Common myeloid progenitor, CD34-positive (primary cell): Measurements from ENCODE around the gene STK10.
A peak's percentile ranks its signal among the peaks of the same experiment; 100 is the strongest.

ENCODE experiments used
- CTCF ChIA-PET: fragments of 350-600 bp; sonication (Branson Sonifier 250); formaldehyde crosslinking; loops from one replicate; lab custom pipeline; 2021; ENCODE audit warnings: antibody characterized with exemption; lab: Charles Lee
- POLR2A ChIA-PET: fragments of 350-600 bp; sonication (Branson Sonifier 250); formaldehyde crosslinking; loops from one replicate; lab custom pipeline; 2021; ENCODE audit warnings: antibody characterized with exemption; lab: Charles Lee
- DNase-seq, 3 donors: peaks; one replicate each; pipeline versions ENCODE4 v3.0.0 to v3.0.0-alpha.2; 2013
- H3K27ac ChIP-seq, 2 experiments: 1 replicate in 1 of 2; 2 replicates in 1 of 2; pipeline ENCODE4 v1.7.0; 2013; ENCODE audit warnings: inconsistent platforms in 2 of 2, low read length in 2 of 2, mild to moderate bottlenecking in 2 of 2, low read depth in 1 of 2, moderate library complexity in 1 of 2; ENCODE audit not compliant: severe bottlenecking in 2 of 2, insufficient read depth in 1 of 2, poor library complexity in 1 of 2
- H3K27me3 ChIP-seq, 5 experiments: replicated peaks in 2 of 5; 1 replicate in 3 of 5; 2 replicates in 2 of 5; pipeline versions ENCODE4 v1.6.1 to v1.7.0; 2013; ENCODE audit warnings: low read length in 4 of 5, mild to moderate bottlenecking in 2 of 5, moderate library complexity in 2 of 5, inconsistent platforms in 1 of 5; ENCODE audit not compliant: insufficient read depth in 5 of 5, control insufficient read depth in 4 of 5
- H3K36me3 ChIP-seq, 4 experiments: 1 replicate in 2 of 4; 2 replicates in 2 of 4; pipeline versions ENCODE4 v1.6.1 to v1.7.0; 2013; ENCODE audit warnings: low read length in 3 of 4, control low read depth in 1 of 4, mild to moderate bottlenecking in 1 of 4; ENCODE audit not compliant: control insufficient read depth in 4 of 4, insufficient read depth in 4 of 4
- H3K4me1 ChIP-seq, 4 experiments: 1 replicate in 3 of 4; 2 replicates in 1 of 4; pipeline versions ENCODE4 v1.6.1 to v1.7.1; 2013; ENCODE audit warnings: low read length in 3 of 4, mild to moderate bottlenecking in 3 of 4, control low read depth in 1 of 4, inconsistent platforms in 1 of 4, moderate library complexity in 1 of 4; ENCODE audit not compliant: control insufficient read depth in 4 of 4, insufficient read depth in 4 of 4; ENCODE audit errors: control extremely low read depth in 1 of 4
- H3K4me3 ChIP-seq, 7 experiments: 1 replicate in 4 of 7; 2 replicates in 3 of 7; pipeline versions ENCODE4 v1.5.1 to v1.7.0; 2013; ENCODE audit warnings: mild to moderate bottlenecking in 7 of 7, low read length in 6 of 7, moderate library complexity in 6 of 7, inconsistent platforms in 2 of 7, low read depth in 2 of 7, control low read depth in 1 of 7; ENCODE audit not compliant: insufficient read depth in 4 of 7, control insufficient read depth in 1 of 7; ENCODE audit errors: extremely low read depth in 1 of 7
- H3K9me3 ChIP-seq, 5 experiments: 1 replicate in 4 of 5; 2 replicates in 1 of 5; pipeline versions ENCODE4 v1.6.1 to v1.7.1; 2013; ENCODE audit warnings: low read length in 4 of 5, mild to moderate bottlenecking in 2 of 5, inconsistent platforms in 1 of 5, low read depth in 1 of 5, moderate library complexity in 1 of 5; ENCODE audit not compliant: control insufficient read depth in 4 of 5, insufficient read depth in 2 of 5; ENCODE audit errors: control extremely low read depth in 1 of 5
- WGBS: methylation state at CpG from one replicate; pipeline ENCODE4 v1.1.5; 2013; ENCODE audit not compliant: insufficient coverage; 5-methylcytosine and 5-hydroxymethylcytosine counted together

Gene STK10

GRCh38 chr5:172133359-172134029, 54.5 kb downstream of the STK10 start:
- H3K27ac ChIP-seq: peak overlapping the region; percentile 4 to 44
- peaks cover 3 to 13% (median 4%) of the 10 kb centered on the region in 5 experiments for H3K9me3 ChIP-seq
- H3K36me3 ChIP-seq: peaks cover 0 to 34% (median 5%) of the 10 kb centered on the region in 4 experiments
- H3K4me1 ChIP-seq: peaks cover 8 to 46% (median 21%) of the 10 kb centered on the region in 4 experiments
- POLR2A ChIA-PET: no interaction called here
- CTCF ChIA-PET: interaction anchor here (0.8 to 2.0 kb wide), 9 partner anchors 9 to 137 kb away, joined by 3 to 7 read pairs (median 4); no protein-coding TSS in a partner anchor
- DNase-seq: peak; percentile 61 to 87 (median 86)
- WGBS: 40% methylated on average over 9 of the region's 10 CpGs
- no peaks in the 10 kb centered on the region for H3K27me3 ChIP-seq
- peak overlapping the region in 1 of 7 experiments; percentile 9 for H3K4me3 ChIP-seq

- Histone ChIP-seq H3K9me3 (peaks cover 0 to 8% (median 0%) of the 10 kb centered on the region in 5 experiments), H3K27ac (no peak overlapping the region), H3K4me1 (peaks cover 8 to 46% (median 21%) of the 10 kb centered on the region in 4 experiments), H3K27me3 (no peaks in the 10 kb centered on the region), H3K4me3 (no peak overlapping the region), H3K36me3 (peaks cover 4 to 46% (median 15%) of the 10 kb centered on the region in 4 experiments)
- CTCF ChIA-PET: interaction anchor here (0.9 to 2.2 kb wide), 6 partner anchors 8 to 55 kb away, joined by 3 to 10 read pairs (median 4); no protein-coding TSS in a partner anchor
- no peak for DNase-seq
- POLR2A ChIA-PET: no interaction called here
- WGBS: 100% methylated on average over 1 of the region's 2 CpGs
Measured at GRCh38 chr5:172131690-172132089, 56.3 kb downstream of the STK10 start.

GRCh38 chr5:172129256-172129910, 58.6 kb downstream of the STK10 start:
- 92% methylated on average over 6 of the region's 10 CpGs for WGBS
- ChIA-PET POLR2A (no interaction called here), CTCF (interaction anchor here (0.7 to 4.7 kb wide), 7 partner anchors 12 to 59 kb away, joined by 3 to 15 read pairs (median 6); partner anchors contain the start of gene STK10)
- Histone ChIP-seq H3K36me3 (peaks cover 6 to 62% (median 30%) of the 10 kb centered on the region in 4 experiments), H3K27ac (no peak overlapping the region), H3K27me3 (no peaks in the 10 kb centered on the region), H3K9me3 (peaks cover 0 to 5% (median 0%) of the 10 kb centered on the region in 5 experiments), H3K4me1 (peaks cover 8 to 45% (median 21%) of the 10 kb centered on the region in 4 experiments), H3K4me3 (no peak overlapping the region)
- DNase-seq: no peak

DNA sequence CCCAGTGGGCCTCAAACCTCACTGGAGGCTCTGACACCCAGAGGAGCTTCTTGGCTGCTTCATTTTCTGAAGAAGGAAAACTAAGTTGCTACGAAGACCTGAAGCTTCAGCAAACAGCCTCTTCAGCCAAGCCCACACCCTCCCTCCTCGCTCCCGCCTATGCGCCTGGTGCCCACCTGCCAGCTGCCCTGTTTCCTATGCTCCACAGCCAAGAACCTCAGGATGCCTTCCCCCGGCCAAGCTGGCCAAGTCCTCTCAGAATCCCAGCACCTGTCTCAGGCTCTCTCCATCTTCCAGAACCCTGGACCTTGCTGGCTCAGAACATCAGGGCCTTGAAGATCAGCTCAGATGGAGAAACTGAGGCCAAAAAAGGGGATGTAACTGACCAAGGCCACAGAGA, 60.4 kb downstream of the STK10 start:
- ChIA-PET POLR2A (no interaction called here), CTCF (interaction anchor here (1.7 to 4.7 kb wide), 2 partner anchors 10 to 61 kb away, joined by 7 to 15 read pairs; partner anchors contain the start of gene STK10)
- Histone ChIP-seq H3K4me1 (peaks cover 5 to 37% (median 14%) of the 10 kb centered on the region in 4 experiments), H3K27ac (no peak overlapping the region), H3K4me3 (no peak overlapping the region), H3K36me3 (peaks cover 11 to 70% (median 31%) of the 10 kb centered on the region in 4 experiments), H3K27me3 (no peaks in the 10 kb centered on the region), H3K9me3 (peaks cover 0 to 9% (median 0%) of the 10 kb centered on the region in 5 experiments)
- 94% methylated on average over 5 of the region's 5 CpGs for WGBS
- DNase-seq: no peak

GRCh38 chr5:172123269-172123692, 64.7 kb downstream of the STK10 start:
- no peak overlapping the region for H3K27ac ChIP-seq
- peaks cover 11 to 67% (median 28%) of the 10 kb centered on the region in 4 experiments for H3K36me3 ChIP-seq
- POLR2A ChIA-PET: interaction anchor here (1.0 to 1.6 kb wide), 3 partner anchors 9 to 51 kb away, joined by 3 to 5 read pairs (median 3); no protein-coding TSS in a partner anchor
- peaks cover 0 to 30% (median 16%) of the 10 kb centered on the region in 4 experiments for H3K4me1 ChIP-seq
- WGBS: 49% methylated on average over 4 of the region's 4 CpGs
- no peaks in the 10 kb centered on the region for H3K27me3 ChIP-seq
- CTCF ChIA-PET: interaction anchor here (0.9 to 1.5 kb wide), 10 partner anchors 8 to 212 kb away, joined by 3 to 8 read pairs (median 3); no protein-coding TSS in a partner anchor
- H3K9me3 ChIP-seq: peaks cover 0 to 9% (median 0%) of the 10 kb centered on the region in 5 experiments
- DNase-seq: peak in 1 of 3 donors; percentile 18
- H3K4me3 ChIP-seq: no peak overlapping the region

GRCh38 chr5:172119921-172120688, 67.9 kb downstream of the STK10 start:
- 95% methylated on average over 9 of the region's 12 CpGs for WGBS
- H3K36me3 ChIP-seq: peaks cover 8 to 66% (median 11%) of the 10 kb centered on the region in 4 experiments
- ChIA-PET POLR2A (no interaction called here), CTCF (interaction anchor here (1.1 to 1.7 kb wide), 6 partner anchors 12 to 68 kb away, joined by 3 to 7 read pairs (median 4); partner anchors contain the start of gene STK10)
- H3K4me1 ChIP-seq: peaks cover 3 to 62% (median 34%) of the 10 kb centered on the region in 4 experiments
- H3K27ac ChIP-seq: no peak overlapping the region
- H3K4me3 ChIP-seq: no peak overlapping the region
- peaks cover 0 to 6% (median 0%) of the 10 kb centered on the region in 5 experiments for H3K9me3 ChIP-seq
- DNase-seq: no peak
- H3K27me3 ChIP-seq: no peaks in the 10 kb centered on the region
